Omental fat pad (tissue), 4 donors: Measurements from ENCODE around the gene PLEKHF1. TPM values are rescaled to one million over a fixed set of nuclear protein-coding genes. Genes with fewer than 3 reads are reported as not detected.
"Not testable (repeated sequence)": the region's sequence is repeated elsewhere in the genome, so short reads cannot be mapped to it uniquely, and the experiment has no call there.

Experiments
- ATAC-seq: fragments of 150-250 bp; one replicate; pipeline ENCODE4 v1.9.1; 2016; ENCODE audit warnings: mild to moderate bottlenecking, moderate library complexity; ENCODE audit not compliant: low FRiP score
- DNase-seq: peaks from one replicate; pipeline ENCODE4 v3.0.0-alpha.2; 2019; ENCODE audit warnings: low spot score
- total RNA-seq, 4 donors: library from RNA; depleted of rRNA; stranded (reverse); fragments of >200 nt; gene quantifications; one replicate each; pipeline ENCODE4 v1.1.0, GENCODE V29; 2016
- TF ChIP-seq, protein P1 (sequence below), 3 donors: fragments of 450-650 bp; IDR thresholded peaks; one replicate each; pipeline ENCODE4 v1.5.1; 2016 to 2017; ENCODE audit warnings: antibody characterized with exemption in 3 of 3, mild to moderate bottlenecking in 3 of 3, moderate library complexity in 2 of 3

The PLEKHF1 gene
- total RNA-seq, 4 donors from 2014 or later, result 10.7 to 55.5 (median 21.5) TPM

DNA sequence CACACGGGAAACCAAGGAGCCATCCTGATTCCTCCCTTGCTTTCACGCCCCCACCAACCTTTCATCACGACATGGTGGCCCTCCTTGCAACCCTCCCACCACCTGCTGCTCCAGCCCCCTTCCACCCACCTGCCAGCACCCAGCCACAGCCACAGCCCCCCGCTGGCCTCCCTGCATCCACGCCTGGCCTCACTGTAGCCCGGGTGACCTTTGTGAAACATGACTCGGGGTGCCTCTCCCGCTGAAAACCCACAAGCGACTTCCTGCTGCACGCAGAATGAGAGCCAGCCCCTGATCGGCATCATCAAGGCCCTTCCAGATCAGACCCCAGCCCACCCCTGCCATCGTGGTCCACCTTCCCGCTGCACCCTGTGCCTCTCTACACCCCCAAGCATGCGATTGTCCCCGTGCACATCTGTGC is 44.3 kb upstream of the PLEKHF1 start:
- no peak for DNase-seq
- no peak for ATAC-seq
- TF ChIP-seq, protein P1, sequence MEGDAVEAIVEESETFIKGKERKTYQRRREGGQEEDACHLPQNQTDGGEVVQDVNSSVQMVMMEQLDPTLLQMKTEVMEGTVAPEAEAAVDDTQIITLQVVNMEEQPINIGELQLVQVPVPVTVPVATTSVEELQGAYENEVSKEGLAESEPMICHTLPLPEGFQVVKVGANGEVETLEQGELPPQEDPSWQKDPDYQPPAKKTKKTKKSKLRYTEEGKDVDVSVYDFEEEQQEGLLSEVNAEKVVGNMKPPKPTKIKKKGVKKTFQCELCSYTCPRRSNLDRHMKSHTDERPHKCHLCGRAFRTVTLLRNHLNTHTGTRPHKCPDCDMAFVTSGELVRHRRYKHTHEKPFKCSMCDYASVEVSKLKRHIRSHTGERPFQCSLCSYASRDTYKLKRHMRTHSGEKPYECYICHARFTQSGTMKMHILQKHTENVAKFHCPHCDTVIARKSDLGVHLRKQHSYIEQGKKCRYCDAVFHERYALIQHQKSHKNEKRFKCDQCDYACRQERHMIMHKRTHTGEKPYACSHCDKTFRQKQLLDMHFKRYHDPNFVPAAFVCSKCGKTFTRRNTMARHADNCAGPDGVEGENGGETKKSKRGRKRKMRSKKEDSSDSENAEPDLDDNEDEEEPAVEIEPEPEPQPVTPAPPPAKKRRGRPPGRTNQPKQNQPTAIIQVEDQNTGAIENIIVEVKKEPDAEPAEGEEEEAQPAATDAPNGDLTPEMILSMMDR (IDR thresholded peaks at IDR 0.05), result no peak

DNA sequence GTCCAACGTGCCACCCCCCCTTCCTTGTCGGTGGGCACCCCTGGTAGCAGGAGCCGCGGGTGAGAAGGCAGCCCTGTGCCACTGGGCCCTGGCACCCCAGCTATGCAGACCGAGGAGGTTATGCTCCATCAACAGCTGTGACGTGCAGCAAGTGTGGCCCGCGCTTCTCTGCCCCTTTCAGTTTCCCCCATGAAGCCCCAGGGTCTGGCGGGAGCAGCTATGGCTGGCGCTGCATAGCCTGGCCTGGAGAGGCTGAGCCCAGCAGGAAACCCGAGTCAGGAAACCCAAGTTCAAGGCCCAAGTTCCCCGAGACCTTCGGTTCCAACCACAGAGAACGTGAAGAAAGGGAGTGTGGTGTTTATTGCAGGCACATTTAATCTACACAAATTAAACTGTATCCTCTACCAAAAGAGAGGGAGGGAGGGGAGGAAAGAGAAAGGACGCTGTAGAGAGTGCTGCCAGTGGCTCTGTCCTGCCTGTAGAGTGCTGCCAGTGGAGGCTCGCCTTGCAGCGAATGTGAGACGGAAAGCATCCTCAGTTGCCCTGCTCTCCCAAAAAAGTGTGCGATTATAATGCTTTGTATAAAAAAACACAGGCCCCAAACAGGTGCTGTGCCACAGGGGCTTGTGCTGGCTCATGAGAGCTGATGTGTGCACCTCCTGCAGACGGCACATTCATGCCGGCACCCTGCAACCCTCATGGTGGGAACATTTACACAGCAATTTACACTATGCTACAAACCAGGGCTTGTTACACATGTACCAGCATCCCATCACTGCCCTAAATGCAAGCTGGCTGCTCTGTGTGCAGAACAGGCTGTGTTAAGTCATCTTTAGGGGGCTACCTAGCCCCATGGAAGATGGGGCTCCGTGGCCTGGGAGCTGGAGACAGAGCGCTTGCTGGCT is 42.8 kb upstream of the PLEKHF1 start:
- no peak for ATAC-seq
- TF ChIP-seq, protein P1 (IDR thresholded peaks at IDR 0.05), result no peak
- DNase-seq, result no peak

DNA sequence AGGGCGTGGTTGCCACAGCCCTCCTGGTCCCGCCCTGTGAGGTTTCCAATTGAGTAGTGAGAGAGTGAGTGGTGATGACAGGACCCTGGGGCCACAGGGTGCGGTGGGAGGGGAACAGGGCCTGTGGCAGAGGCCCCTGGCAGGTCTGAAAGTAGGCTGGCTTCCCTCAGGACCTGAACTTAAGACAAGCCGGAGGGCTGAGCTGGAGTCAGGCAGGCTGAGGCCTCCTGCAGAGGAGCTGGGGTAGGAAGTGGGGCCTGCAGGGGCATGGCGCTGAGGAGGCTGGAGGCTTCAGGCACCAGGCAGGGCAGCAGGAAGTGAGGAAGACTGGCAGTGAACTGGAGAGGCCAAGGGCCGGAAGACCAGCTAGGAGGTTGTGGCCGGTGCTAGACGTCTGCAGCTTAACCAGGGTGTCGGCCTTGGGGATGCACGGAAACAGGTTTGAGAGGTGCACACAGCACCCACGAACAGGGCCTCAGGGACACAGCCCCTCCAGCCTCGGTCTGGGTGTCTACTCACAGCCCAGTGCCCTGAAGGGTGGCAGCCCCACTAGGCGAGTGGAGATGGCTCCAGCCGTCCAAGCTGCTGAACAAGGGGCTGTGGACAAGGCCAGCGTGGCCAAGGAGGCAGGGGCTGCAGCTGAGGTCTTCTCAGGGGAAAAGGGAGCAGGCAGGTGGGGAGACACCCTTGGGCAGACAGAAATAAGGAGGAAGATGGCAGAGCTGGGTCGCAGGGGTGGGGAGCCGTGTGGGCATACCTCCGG is 41.4 kb upstream of the PLEKHF1 start:
- ATAC-seq (no peak), DNase-seq (no peak)
- TF ChIP-seq, protein P1 (IDR thresholded peaks at IDR 0.05), result no peak

DNA sequence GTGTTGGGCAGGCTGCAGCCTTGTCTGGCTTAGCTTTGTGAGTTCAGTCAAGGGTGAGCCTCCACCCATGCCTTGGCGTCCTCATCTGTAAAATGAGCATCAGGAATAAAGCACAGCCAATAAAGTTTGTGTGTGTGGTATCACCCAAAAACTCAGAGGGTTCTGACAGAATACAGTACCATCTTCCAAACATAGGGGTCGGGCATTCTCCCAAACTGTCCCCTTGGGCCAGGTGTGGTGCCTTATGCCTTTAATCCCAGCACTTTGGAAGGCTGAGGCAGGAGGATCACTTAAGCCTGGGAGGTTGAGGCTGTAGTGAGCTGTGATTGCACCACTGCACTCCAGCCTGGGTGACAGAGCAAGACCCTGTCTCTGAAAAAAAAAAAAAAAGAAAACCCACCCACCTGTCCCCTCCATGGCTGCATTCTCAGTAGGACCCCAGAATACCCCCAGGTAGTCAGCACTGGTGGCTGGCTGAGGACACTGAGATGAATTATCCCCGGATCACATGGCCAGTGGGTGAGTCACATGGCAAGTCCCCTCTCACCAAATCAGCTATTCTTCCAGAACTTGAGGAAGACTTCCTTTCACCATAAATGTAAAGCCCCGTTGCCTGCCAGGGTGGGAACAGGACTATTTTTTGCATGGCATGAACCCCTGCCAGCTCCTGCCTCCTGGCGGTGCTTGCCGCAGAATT is 40.6 kb upstream of the PLEKHF1 start:
- ATAC-seq (no peak), DNase-seq (no peak)
- TF ChIP-seq, protein P1 (IDR thresholded peaks at IDR 0.05), result no peak

DNA sequence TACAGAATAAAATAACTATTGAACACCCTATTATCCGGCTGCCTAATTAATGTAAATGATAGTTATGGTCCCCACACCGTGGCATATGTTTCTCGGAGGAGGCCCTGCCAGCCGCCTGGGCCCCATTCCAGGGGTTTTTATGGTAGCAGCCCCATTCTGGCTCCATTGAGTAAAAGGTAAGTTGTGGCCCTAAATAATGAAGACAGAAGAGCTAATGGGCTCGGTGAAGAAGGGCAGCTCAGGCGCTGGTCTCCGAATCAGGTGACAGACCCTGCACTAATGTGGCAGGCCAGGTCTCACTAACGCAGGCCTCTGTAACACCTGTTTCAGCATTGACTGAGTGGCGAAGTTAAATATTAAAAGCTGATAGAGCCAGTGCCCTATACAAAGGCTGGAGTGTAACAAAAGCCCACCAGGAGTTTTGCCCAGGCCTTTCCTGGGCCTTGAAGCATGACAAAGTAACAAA is 40.0 kb upstream of the PLEKHF1 start:
- ATAC-seq (no peak), DNase-seq (no peak)
- TF ChIP-seq, protein P1 (IDR thresholded peaks at IDR 0.05), result no peak

DNA sequence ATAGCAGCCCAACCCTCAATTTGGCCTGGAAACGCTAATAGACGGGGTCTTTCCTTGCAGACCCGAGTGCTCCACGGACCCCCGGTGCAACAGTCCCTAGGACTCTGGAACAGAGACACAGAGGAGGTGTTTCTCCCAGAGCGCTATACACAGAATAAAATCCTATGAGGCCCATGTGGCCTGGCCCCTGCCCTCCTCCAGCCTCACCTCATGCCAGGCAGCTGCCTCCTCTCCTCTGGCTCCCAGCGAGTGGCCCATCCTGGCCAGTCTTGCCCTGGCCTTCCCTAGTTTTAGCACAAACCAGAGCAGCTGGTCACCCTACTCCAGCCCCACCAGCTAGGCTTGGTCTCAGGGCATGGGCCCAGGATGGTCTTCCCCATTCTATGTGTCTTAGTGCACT is 38.9 kb upstream of the PLEKHF1 start:
- no peak for ATAC-seq
- TF ChIP-seq, protein P1 (IDR thresholded peaks at IDR 0.05), result no peak
- DNase-seq, result no peak

DNA sequence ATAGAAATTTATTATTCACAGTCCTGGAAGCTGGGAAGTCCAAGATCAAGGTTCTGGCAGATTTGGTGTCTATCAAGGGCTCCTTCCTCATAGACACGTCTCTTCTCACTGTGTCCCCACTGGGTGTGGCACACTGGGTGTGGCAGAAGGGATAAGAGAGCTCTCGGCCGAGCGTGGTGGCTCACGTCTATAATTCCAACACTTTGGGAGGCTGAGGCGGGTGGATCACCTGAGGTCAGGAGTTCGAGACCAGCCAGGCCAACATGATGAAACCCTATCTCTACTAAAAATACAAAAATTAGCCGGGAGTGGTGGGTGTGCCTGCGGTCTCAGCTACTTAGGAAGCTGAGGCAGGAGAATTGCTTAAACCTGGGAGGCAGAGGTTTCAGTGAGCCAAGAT is 38.4 kb upstream of the PLEKHF1 start:
- DNase-seq, ATAC-seq: not testable (repeated sequence)
